Measurements from ENCODE around the gene IFNG-AS1.

Gene IFNG-AS1

GRCh38 chr12:67998379-67998778, 9.1 kb downstream of the IFNG-AS1 start:
- Histone ChIP-seq H3K9ac (no peak overlapping the region), H3K9me3 (ENCODE audit: control insufficient read depth, low read length) (no peaks in the 10 kb centered on the region), H3K36me3 (ENCODE audit: control insufficient read depth, insufficient read depth, low read length) (no peaks in the 10 kb centered on the region), H3K27me3 (ENCODE audit: control insufficient read depth, insufficient read depth, low read length) (no peaks in the 10 kb centered on the region), H3K4me1 (no peaks in the 10 kb centered on the region), H3K4me2 (ENCODE audit: low read length) (no peak overlapping the region), H3K79me2 (no peaks in the 10 kb centered on the region), H3K4me3 (ENCODE audit: low read depth, low read length) (no peak overlapping the region), H3K27ac (no peak overlapping the region), H2AFZ (no peak overlapping the region)
- no peak for TF ChIP-seq CTCF (IDR thresholded peaks at IDR 0.05)

GRCh38 chr12:67999244-67999643, 10.0 kb downstream of the IFNG-AS1 start:
- Histone ChIP-seq H2AFZ (no peak overlapping the region), H3K79me2 (no peaks in the 10 kb centered on the region), H3K27me3 (ENCODE audit: control insufficient read depth, insufficient read depth, low read length) (no peaks in the 10 kb centered on the region), H3K9ac (no peak overlapping the region), H3K27ac (no peak overlapping the region), H3K36me3 (ENCODE audit: control insufficient read depth, insufficient read depth, low read length) (no peaks in the 10 kb centered on the region), H3K4me1 (no peaks in the 10 kb centered on the region), H3K4me3 (ENCODE audit: low read depth, low read length) (no peak overlapping the region), H3K4me2 (ENCODE audit: low read length) (no peak overlapping the region), H3K9me3 (ENCODE audit: control insufficient read depth, low read length) (no peaks in the 10 kb centered on the region)
- TF ChIP-seq CTCF (IDR thresholded peaks at IDR 0.05) = no peak

GRCh38 chr12:68001486-68002466, 12.5 kb downstream of the IFNG-AS1 start:
- Histone ChIP-seq H3K4me3 (ENCODE audit: low read depth, low read length) (no peak overlapping the region), H2AFZ (peak overlapping the region; percentile 8), H3K27ac (no peak overlapping the region), H3K4me2 (ENCODE audit: low read length) (no peak overlapping the region), H3K36me3 (ENCODE audit: control insufficient read depth, insufficient read depth, low read length) (no peaks in the 10 kb centered on the region), H3K9ac (no peak overlapping the region), H3K9me3 (ENCODE audit: control insufficient read depth, low read length) (no peaks in the 10 kb centered on the region), H3K4me1 (no peaks in the 10 kb centered on the region), H3K27me3 (ENCODE audit: control insufficient read depth, insufficient read depth, low read length) (no peaks in the 10 kb centered on the region), H3K79me2 (no peaks in the 10 kb centered on the region)
- TF ChIP-seq CTCF (IDR thresholded peaks at IDR 0.05) = peak; percentile 32

GRCh38 chr12:68003777-68004176, 14.5 kb downstream of the IFNG-AS1 start:
- Histone ChIP-seq H3K4me2 (ENCODE audit: low read length) (no peak overlapping the region), H3K4me3 (ENCODE audit: low read depth, low read length) (no peak overlapping the region), H3K9ac (no peak overlapping the region), H3K27ac (no peak overlapping the region), H2AFZ (no peak overlapping the region), H3K79me2 (no peaks in the 10 kb centered on the region), H3K27me3 (ENCODE audit: control insufficient read depth, insufficient read depth, low read length) (no peaks in the 10 kb centered on the region), H3K36me3 (ENCODE audit: control insufficient read depth, insufficient read depth, low read length) (no peaks in the 10 kb centered on the region), H3K4me1 (no peaks in the 10 kb centered on the region), H3K9me3 (ENCODE audit: control insufficient read depth, low read length) (no peaks in the 10 kb centered on the region)
- TF ChIP-seq CTCF (IDR thresholded peaks at IDR 0.05) = no peak
